C4-2B (cell line): ENCODE results near the gene MTMR3.

Source experiments
- ZFX ChIP-seq: fragments of 450-650 bp; IDR thresholded peaks from 2 replicates; pipeline ENCODE4 v1.6.1; 2017
- TF ChIP-seq, protein P1 (sequence below): fragments of 450-650 bp; conservative IDR thresholded peaks from 2 replicates; pipeline ENCODE4 v1.5.1; 2017; ENCODE audit warnings: mild to moderate bottlenecking

DNA sequence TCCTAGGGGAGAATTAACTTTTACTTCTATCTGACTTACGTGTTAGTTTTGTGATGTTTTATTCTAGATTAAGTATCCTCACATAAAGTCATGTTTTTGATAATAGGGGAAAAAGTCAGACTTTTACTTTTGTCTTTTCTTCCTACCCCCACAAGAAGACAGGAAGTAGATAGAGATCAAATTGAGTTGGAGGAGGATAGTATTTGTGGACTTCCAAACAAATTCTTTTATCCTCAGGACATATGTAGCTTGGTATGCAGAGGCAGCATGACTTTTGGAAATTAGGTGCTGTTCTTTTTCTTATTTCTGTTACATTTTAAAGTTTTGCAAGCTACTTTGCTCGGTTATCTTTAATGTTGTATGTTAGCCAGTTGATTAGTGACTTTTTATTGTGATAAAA, 61.4 kb downstream of the MTMR3 start:
- TF ChIP-seq, protein P1, sequence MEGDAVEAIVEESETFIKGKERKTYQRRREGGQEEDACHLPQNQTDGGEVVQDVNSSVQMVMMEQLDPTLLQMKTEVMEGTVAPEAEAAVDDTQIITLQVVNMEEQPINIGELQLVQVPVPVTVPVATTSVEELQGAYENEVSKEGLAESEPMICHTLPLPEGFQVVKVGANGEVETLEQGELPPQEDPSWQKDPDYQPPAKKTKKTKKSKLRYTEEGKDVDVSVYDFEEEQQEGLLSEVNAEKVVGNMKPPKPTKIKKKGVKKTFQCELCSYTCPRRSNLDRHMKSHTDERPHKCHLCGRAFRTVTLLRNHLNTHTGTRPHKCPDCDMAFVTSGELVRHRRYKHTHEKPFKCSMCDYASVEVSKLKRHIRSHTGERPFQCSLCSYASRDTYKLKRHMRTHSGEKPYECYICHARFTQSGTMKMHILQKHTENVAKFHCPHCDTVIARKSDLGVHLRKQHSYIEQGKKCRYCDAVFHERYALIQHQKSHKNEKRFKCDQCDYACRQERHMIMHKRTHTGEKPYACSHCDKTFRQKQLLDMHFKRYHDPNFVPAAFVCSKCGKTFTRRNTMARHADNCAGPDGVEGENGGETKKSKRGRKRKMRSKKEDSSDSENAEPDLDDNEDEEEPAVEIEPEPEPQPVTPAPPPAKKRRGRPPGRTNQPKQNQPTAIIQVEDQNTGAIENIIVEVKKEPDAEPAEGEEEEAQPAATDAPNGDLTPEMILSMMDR: no peak
- no peak for TF ChIP-seq ZFX
